Measurements from ENCODE around the gene DEF6. TPM values are rescaled to one million over a fixed set of nuclear protein-coding genes. Genes with fewer than 3 reads are reported as not detected.

The DEF6 gene
- total RNA-seq, 1 donor: 1.3 TPM

GRCh38 chr6:35356391-35356790 lies 58.8 kb downstream of the DEF6 start:
- H3K4me3 ChIP-seq (ENCODE audit: low read depth, low read length): no peak overlapping the region
- no peak for DNase-seq (ENCODE audit: low read depth)
- TF ChIP-seq CTCF (IDR thresholded peaks at IDR 0.05; ENCODE audit: insufficient read depth, low read depth, low read length): no peak

GRCh38 chr6:35357677-35358076 lies 60.1 kb downstream of the DEF6 start:
- DNase-seq (ENCODE audit: low read depth): no peak
- H3K4me3 ChIP-seq (ENCODE audit: low read depth, low read length): no peak overlapping the region
- TF ChIP-seq CTCF (IDR thresholded peaks at IDR 0.05; ENCODE audit: insufficient read depth, low read depth, low read length): no peak

- no peak overlapping the region for H3K4me3 ChIP-seq (ENCODE audit: low read depth, low read length)
- no peak for DNase-seq (ENCODE audit: low read depth)
- TF ChIP-seq CTCF (IDR thresholded peaks at IDR 0.05; ENCODE audit: insufficient read depth, low read depth, low read length): no peak
Observed at GRCh38 chr6:35358086-35358485, 60.5 kb downstream of the DEF6 start.

- no peak for TF ChIP-seq CTCF (IDR thresholded peaks at IDR 0.05; ENCODE audit: insufficient read depth, low read depth, low read length)
- no peak overlapping the region for H3K4me3 ChIP-seq (ENCODE audit: low read depth, low read length)
- DNase-seq (ENCODE audit: low read depth): no peak
Observed at GRCh38 chr6:35359346-35359743, 61.7 kb downstream of the DEF6 start.

GRCh38 chr6:35359744-35360348 lies 62.2 kb downstream of the DEF6 start:
- DNase-seq (ENCODE audit: low read depth): peak; percentile 61
- no peak overlapping the region for H3K4me3 ChIP-seq (ENCODE audit: low read depth, low read length)
- TF ChIP-seq CTCF (IDR thresholded peaks at IDR 0.05; ENCODE audit: insufficient read depth, low read depth, low read length): no peak

- peak; percentile 18 for DNase-seq (ENCODE audit: low read depth)
- no peak for TF ChIP-seq CTCF (IDR thresholded peaks at IDR 0.05; ENCODE audit: insufficient read depth, low read depth, low read length)
Observed at GRCh38 chr6:35360349-35361138, 62.9 kb downstream of the DEF6 start.

More at GRCh38 chr6:35360349-35361138, 62.9 kb downstream of the DEF6 start:
- H3K4me3 ChIP-seq (ENCODE audit: low read depth, low read length): no peak overlapping the region
